OCI-LY1 (cell line): ENCODE measurements around the gene CBX4.

ENCODE experiments used
- H2AFZ ChIP-seq: fragments of 200-600 bp; sonication (generic), shearing (Covaris generic); 2 replicates; pipeline ENCODE4 v1.6.0; 2014; ENCODE audit warnings: antibody characterized with exemption, mild to moderate bottlenecking, low read length
- H3F3A ChIP-seq: fragments of 200-600 bp; sonication (generic), shearing (Covaris generic); 2 replicates; pipeline ENCODE4 v1.6.0; 2014; ENCODE audit warnings: mild to moderate bottlenecking, antibody characterized with exemption, low read length, moderate library complexity; ENCODE audit not compliant: insufficient read depth
- H3K27ac ChIP-seq: fragments of 200-600 bp; sonication (generic); 2 replicates; pipeline ENCODE4 v1.5.1; 2014; ENCODE audit warnings: low read length, mixed run types, mild to moderate bottlenecking, low read depth; ENCODE audit not compliant: poor library complexity, severe bottlenecking
- H3K27me3 ChIP-seq: fragments of 200-600 bp; sonication (generic); 2 replicates; pipeline ENCODE4 v1.6.0; 2014; ENCODE audit warnings: antibody characterized with exemption, mild to moderate bottlenecking, low read length, moderate library complexity; ENCODE audit not compliant: insufficient read depth
- H3K36me3 ChIP-seq: fragments of 200-600 bp; sonication (generic); 2 replicates; pipeline ENCODE4 v1.6.1; 2014; ENCODE audit warnings: mild to moderate bottlenecking, antibody characterized with exemption, low read length, moderate library complexity, mixed read lengths; ENCODE audit not compliant: insufficient read depth
- H3K4me1 ChIP-seq: fragments of 200-600 bp; sonication (generic); 2 replicates; pipeline ENCODE4 v1.5.1; 2014; ENCODE audit warnings: mild to moderate bottlenecking, low read length, moderate library complexity; ENCODE audit not compliant: insufficient read depth, severe bottlenecking
- H3K4me2 ChIP-seq: fragments of 200-600 bp; sonication (generic), shearing (Covaris generic); 2 replicates; pipeline ENCODE4 v1.6.1; 2014; ENCODE audit warnings: low read length
- H3K4me3 ChIP-seq: fragments of 200-600 bp; sonication (generic); 2 replicates; pipeline ENCODE4 v1.5.1; 2014; ENCODE audit warnings: low read length, low read depth, mild to moderate bottlenecking, mixed read lengths; ENCODE audit not compliant: poor library complexity, severe bottlenecking
- H3K79me2 ChIP-seq: fragments of 200-600 bp; shearing (Covaris generic); 2 replicates; pipeline ENCODE4 v1.6.1; 2016; ENCODE audit warnings: mixed run types, low read length, mixed read lengths; ENCODE audit not compliant: insufficient read depth
- H3K9ac ChIP-seq: fragments of 200-600 bp; sonication (generic), shearing (Covaris generic); 2 replicates; pipeline ENCODE4 v1.6.1; 2014; ENCODE audit warnings: mild to moderate bottlenecking, low read length, mixed read lengths
- H3K9me2 ChIP-seq: fragments of 200-600 bp; sonication (generic), shearing (Covaris generic); 2 replicates; pipeline ENCODE4 v1.6.1; 2014; ENCODE audit warnings: low read depth, mild to moderate bottlenecking, low read length, mixed read lengths
- H3K9me3 ChIP-seq: fragments of 200-600 bp; shearing (Covaris generic); 2 replicates; pipeline ENCODE4 v1.6.1; 2014; ENCODE audit warnings: low read length, mixed read lengths
- H4K20me1 ChIP-seq: fragments of 200-600 bp; sonication (generic), shearing (Covaris generic); 2 replicates; pipeline ENCODE4 v1.6.0; 2016; ENCODE audit warnings: mild to moderate bottlenecking, low read length; ENCODE audit not compliant: insufficient read depth
- CTCF ChIP-seq: fragments of 200-600 bp; sonication (generic), shearing (Covaris generic); IDR thresholded peaks from 2 replicates; pipeline ENCODE4 v1.5.1; 2017; ENCODE audit warnings: mild to moderate bottlenecking, antibody characterized with exemption, low read length, moderate library complexity, mixed read lengths
- EZH2 ChIP-seq: fragments of 200-600 bp; sonication (generic), shearing (Covaris generic); IDR thresholded peaks from 2 replicates; pipeline ENCODE4 v1.8.0; 2017; ENCODE audit warnings: borderline replicate concordance, mixed run types, mild to moderate bottlenecking, antibody characterized with exemption, low read length, moderate library complexity, mixed read lengths

CBX4 gene

GRCh38 chr17:79875511-79875910 lies 36.3 kb upstream of the CBX4 start:
- H3K27me3 ChIP-seq, result no peaks in the 10 kb centered on the region
- H3K4me1 ChIP-seq, result no peaks in the 10 kb centered on the region
- no peaks in the 10 kb centered on the region for H3F3A ChIP-seq
- no peaks in the 10 kb centered on the region for H3K9me3 ChIP-seq
- no peak overlapping the region for H2AFZ ChIP-seq
- no peaks in the 10 kb centered on the region for H3K79me2 ChIP-seq
- no peak overlapping the region for H3K9ac ChIP-seq
- no peak overlapping the region for H3K4me2 ChIP-seq
- TF ChIP-seq CTCF (no peak), EZH2 (no peak)
- H3K9me2 ChIP-seq, result no peaks in the 10 kb centered on the region
- no peak overlapping the region for H3K4me3 ChIP-seq
- H3K27ac ChIP-seq, result no peak overlapping the region
- H3K36me3 ChIP-seq, result no peaks in the 10 kb centered on the region
- H4K20me1 ChIP-seq, result no peaks in the 10 kb centered on the region

- H3K4me3 ChIP-seq, result no peak overlapping the region
- H3F3A ChIP-seq, result no peaks in the 10 kb centered on the region
- no peak overlapping the region for H2AFZ ChIP-seq
- no peaks in the 10 kb centered on the region for H3K36me3 ChIP-seq
- H3K9ac ChIP-seq, result no peak overlapping the region
- no peaks in the 10 kb centered on the region for H3K4me1 ChIP-seq
- H3K4me2 ChIP-seq, result no peak overlapping the region
- H3K27ac ChIP-seq, result no peak overlapping the region
- H3K9me2 ChIP-seq, result no peaks in the 10 kb centered on the region
- TF ChIP-seq EZH2, result no peak
- TF ChIP-seq CTCF, result peak; percentile 54
- H3K27me3 ChIP-seq, result no peaks in the 10 kb centered on the region
- H4K20me1 ChIP-seq, result no peaks in the 10 kb centered on the region
- no peaks in the 10 kb centered on the region for H3K79me2 ChIP-seq
- no peaks in the 10 kb centered on the region for H3K9me3 ChIP-seq
These were observed 35.2 kb upstream of the CBX4 start for GRCh38 chr17:79874329-79874981.

GRCh38 chr17:79873583-79873982 lies 34.3 kb upstream of the CBX4 start:
- Histone ChIP-seq H4K20me1 (no peaks in the 10 kb centered on the region), H3K9ac (no peak overlapping the region), H3K27me3 (no peaks in the 10 kb centered on the region), H3K79me2 (no peaks in the 10 kb centered on the region), H3K36me3 (no peaks in the 10 kb centered on the region), H3K4me3 (no peak overlapping the region), H3K4me1 (no peaks in the 10 kb centered on the region), H3K27ac (no peak overlapping the region), H3K4me2 (no peak overlapping the region), H2AFZ (no peak overlapping the region), H3K9me2 (no peaks in the 10 kb centered on the region), H3K9me3 (no peaks in the 10 kb centered on the region), H3F3A (no peaks in the 10 kb centered on the region)
- no peak for TF ChIP-seq EZH2
- no peak for TF ChIP-seq CTCF
